GM19463 (cell line): Measurements from ENCODE around the gene TOP2A.

Experiments
- ATAC-seq: cut with Tn5 transposase; IDR thresholded peaks from one replicate; pipeline ENCODE4 v1.9.1; 2021; ENCODE audit warnings: mild to moderate bottlenecking, moderate library complexity; ENCODE audit not compliant: unreplicated experiment

Gene TOP2A

DNA sequence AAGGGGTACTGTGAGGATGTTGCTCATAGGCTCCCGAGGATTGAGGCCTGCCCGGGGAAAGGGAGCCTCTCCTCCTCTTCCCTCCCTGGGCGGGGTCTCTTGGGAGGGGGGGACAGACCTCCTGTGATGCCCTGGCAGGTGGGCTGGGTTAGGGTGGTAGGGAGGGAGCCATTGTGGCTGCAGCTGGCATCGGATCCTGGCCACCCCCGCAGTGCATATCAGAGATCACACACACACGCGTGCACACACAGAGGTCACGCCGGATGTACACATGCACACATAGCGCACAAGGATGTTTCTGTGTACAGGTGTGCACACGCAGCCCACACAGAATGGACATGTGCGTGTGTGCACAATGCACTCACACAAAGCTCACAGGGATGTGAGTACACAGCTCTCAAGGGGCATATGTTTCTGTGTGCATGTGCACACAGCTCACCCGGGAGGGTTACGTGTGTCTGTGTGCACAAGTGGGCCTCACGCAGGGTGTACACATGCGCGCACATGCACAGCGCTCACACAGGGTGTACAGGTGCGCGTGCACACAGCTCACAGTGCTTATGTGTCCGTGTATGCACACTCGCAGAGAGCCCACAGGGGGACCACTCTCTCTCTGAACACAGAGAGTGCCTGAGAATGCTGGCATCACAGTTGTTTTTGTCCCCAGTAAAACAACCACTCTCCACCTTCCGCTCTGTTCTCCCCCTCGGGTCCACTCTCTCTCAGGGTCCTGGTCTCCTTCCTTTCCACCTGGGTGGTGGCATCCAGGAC, 55.6 kb downstream of the TOP2A start:
- ATAC-seq = no peak

- ATAC-seq = no peak
These were observed 56.4 kb downstream of the TOP2A start for GRCh38 chr17:40361063-40361924.

- no peak for ATAC-seq
These were observed 57.6 kb downstream of the TOP2A start for GRCh38 chr17:40360091-40360490.

- ATAC-seq = no peak
These were observed 59.2 kb downstream of the TOP2A start for GRCh38 chr17:40358323-40359038.

GRCh38 chr17:40356990-40357881, 60.5 kb downstream of the TOP2A start:
- no peak for ATAC-seq

DNA sequence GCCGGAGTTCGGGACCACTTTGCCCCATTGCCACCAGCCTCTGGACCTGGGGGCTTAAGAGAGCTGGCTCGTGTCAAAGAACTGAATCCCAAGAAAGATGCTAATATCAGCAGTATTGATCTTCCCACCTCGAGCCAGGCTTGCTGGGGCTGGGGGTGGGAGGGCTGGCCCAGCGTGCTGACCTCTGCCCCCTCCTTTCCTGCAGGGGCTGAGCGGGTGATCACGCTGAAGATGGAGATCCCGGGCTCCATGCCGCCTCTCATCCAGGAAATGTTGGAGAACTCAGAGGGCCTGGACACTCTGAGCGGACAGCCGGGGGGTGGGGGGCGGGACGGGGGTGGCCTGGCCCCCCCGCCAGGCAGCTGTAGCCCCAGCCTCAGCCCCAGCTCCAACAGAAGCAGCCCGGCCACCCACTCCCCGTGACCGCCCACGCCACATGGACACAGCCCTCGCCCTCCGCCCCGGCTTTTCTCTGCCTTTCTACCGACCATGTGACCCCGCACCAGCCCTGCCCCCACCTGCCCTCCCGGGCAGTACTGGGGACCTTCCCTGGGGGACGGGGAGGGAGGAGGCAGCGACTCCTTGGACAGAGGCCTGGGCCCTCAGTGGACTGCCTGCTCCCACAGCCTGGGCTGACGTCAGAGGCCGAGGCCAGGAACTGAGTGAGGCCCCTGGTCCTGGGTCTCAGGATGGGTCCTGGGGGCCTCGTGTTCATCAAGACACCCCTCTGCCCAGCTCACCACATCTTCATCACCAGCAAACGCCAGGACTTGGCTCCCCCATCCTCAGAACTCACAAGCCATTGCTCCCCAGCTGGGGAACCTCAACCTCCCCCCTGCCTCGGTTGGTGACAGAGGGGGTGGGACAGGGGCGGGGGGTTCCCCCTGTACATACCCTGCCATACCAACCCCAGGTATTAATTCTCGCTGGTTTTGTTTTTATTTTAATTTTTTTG, 61.6 kb downstream of the TOP2A start:
- ATAC-seq = no peak

GRCh38 chr17:40355123-40355803, 62.4 kb downstream of the TOP2A start:
- ATAC-seq = no peak

- no peak for ATAC-seq
These were observed 63.2 kb downstream of the TOP2A start for GRCh38 chr17:40354221-40355122.

- ATAC-seq = no peak
These were observed 64.8 kb downstream of the TOP2A start for GRCh38 chr17:40352779-40353394.

- ATAC-seq = no peak
These were observed 65.4 kb downstream of the TOP2A start for GRCh38 chr17:40352237-40352778.

DNA sequence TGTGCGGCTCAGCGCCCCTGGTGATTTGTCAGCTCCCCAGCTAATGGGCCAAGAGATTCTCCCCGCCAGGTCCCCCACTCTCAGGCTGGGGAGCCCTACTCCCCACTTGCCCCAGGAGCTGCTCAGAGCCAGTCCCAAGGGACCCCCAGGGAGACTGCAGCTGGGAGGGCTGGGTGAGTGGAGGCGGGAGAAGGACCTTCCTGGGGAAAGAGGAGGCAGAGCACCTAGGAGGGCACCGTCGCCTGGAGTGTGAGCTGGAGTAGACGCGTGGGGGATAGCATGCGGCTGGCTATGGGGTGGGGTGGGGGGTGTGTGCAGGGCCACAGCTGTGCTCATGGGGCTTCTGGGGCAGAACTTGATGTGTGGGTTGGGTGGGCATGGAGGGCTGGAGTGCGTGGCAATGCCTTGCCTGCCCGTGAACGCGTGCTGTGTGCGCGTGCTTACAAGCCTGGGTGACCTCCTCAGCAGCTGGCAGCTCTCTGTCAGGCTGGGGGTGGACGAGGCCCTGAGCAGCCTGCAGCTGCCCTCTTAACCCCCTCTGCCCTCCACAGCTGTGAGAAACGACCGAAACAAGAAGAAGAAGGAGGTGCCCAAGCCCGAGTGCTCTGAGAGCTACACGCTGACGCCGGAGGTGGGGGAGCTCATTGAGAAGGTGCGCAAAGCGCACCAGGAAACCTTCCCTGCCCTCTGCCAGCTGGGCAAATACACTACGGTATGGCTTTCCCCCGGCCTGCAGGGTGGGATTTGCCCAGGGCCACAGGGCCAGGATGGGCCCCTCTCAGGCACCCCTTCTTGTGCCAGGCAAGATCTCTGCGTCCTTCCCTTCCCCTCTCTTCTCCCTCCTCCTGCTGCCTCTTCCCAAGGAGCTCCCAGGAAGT, 66.1 kb downstream of the TOP2A start:
- ATAC-seq = no peak

DNA sequence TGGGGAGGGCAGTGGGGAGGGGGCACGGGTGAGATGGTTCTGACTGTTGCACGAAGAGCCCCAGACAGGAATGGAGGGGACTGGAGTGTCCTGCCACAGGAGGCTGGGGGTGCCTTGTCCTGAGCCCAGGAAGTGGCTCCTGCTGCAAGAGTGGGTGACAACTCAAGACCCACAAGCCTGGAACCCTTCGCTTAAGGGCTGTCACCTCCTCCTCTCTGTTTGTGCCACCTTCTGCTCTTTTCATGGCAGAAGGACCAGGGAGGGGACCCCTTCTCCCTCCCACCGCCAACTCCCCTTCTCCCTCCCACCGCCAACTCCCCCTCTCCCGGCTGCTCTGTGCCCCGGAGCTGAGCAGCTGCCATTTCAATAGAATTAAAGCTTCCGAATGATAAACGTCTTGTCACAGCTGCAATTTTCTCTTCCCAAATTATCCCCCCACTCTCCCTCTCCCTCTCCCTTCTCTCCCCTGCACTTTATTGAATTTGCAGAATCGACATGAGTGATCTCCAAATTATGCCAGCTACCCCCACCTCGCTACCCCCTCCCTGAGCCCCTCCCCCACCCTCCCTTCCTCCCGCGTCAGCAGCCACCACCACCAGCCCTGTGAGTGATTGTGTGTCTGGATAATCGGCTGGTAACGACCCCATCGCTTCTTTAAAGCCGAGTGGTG, 66.9 kb downstream of the TOP2A start:
- no peak for ATAC-seq

GRCh38 chr17:40349895-40350688, 67.6 kb downstream of the TOP2A start:
- no peak for ATAC-seq

- no peak for ATAC-seq
These were observed 68.2 kb downstream of the TOP2A start for GRCh38 chr17:40349477-40349894.
